A673 (cell line): ENCODE results near the gene EMID1.

Experiments used
- EZH2 ChIP-seq: fragments of 200-600 bp; sonication (generic); IDR thresholded peaks from 2 replicates; pipeline ENCODE4 v1.6.1; 2017; ENCODE audit warnings: borderline replicate concordance, low read depth, mild to moderate bottlenecking, mixed read lengths, antibody characterized with exemption, low read length; ENCODE audit not compliant: poor library complexity, severe bottlenecking
- TF ChIP-seq, protein P1 (sequence below): fragments of 300-800, 200-600 bp; sonication (generic); conservative IDR thresholded peaks from 2 replicates; pipeline ENCODE4 v1.5.1; 2017; ENCODE audit warnings: low read depth, mild to moderate bottlenecking, antibody characterized with exemption, low read length, moderate library complexity, mixed read lengths

DNA sequence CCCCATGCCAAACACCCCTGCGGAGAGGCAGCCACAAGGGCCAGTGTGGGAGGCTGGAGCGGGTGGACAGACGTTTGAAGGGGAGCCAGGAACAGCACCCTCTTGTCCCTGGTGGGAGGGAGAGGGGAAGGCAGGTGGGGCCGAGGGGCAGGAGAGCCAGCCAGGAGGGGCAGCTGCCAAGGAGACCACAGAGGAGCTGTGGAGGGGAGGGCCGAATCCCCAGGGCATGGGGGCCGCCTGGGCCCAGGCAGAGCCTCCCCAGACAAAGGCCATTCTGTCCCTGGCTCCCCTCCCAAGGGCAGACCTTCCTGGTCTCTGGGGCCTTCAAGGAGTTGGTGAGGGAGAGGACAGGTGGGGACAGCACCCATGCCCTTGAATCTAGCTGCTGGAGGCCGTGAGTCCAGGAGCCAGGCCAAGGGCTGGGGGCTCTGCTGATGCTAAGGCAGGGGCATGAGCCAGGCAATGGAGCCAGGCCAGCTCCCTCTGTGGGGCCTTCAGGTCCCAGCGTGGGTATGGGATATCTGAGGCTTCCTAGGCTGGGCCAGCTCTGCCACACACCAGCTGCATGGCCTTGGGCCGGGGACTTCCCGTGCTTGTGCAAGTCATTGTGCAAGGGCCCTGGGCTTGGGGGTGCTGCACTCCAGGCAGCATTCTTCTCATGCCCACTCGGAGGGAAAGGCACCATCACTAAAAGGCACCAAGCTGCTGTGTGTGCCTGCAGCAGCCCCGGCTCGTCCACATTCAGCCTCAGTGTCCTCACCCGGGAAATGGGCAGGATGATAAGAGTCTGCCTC, 11.4 kb downstream of the EMID1 start:
- TF ChIP-seq, protein P1, sequence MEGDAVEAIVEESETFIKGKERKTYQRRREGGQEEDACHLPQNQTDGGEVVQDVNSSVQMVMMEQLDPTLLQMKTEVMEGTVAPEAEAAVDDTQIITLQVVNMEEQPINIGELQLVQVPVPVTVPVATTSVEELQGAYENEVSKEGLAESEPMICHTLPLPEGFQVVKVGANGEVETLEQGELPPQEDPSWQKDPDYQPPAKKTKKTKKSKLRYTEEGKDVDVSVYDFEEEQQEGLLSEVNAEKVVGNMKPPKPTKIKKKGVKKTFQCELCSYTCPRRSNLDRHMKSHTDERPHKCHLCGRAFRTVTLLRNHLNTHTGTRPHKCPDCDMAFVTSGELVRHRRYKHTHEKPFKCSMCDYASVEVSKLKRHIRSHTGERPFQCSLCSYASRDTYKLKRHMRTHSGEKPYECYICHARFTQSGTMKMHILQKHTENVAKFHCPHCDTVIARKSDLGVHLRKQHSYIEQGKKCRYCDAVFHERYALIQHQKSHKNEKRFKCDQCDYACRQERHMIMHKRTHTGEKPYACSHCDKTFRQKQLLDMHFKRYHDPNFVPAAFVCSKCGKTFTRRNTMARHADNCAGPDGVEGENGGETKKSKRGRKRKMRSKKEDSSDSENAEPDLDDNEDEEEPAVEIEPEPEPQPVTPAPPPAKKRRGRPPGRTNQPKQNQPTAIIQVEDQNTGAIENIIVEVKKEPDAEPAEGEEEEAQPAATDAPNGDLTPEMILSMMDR, result no peak
- no peak for TF ChIP-seq EZH2
